Measurements from ENCODE around the gene F8A3.

- TF ChIP-seq, protein P1, sequence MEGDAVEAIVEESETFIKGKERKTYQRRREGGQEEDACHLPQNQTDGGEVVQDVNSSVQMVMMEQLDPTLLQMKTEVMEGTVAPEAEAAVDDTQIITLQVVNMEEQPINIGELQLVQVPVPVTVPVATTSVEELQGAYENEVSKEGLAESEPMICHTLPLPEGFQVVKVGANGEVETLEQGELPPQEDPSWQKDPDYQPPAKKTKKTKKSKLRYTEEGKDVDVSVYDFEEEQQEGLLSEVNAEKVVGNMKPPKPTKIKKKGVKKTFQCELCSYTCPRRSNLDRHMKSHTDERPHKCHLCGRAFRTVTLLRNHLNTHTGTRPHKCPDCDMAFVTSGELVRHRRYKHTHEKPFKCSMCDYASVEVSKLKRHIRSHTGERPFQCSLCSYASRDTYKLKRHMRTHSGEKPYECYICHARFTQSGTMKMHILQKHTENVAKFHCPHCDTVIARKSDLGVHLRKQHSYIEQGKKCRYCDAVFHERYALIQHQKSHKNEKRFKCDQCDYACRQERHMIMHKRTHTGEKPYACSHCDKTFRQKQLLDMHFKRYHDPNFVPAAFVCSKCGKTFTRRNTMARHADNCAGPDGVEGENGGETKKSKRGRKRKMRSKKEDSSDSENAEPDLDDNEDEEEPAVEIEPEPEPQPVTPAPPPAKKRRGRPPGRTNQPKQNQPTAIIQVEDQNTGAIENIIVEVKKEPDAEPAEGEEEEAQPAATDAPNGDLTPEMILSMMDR (IDR thresholded peaks at IDR 0.05; ENCODE audit: low read depth, low read length) = no peak
- no peak for TF ChIP-seq MYC (IDR thresholded peaks at IDR 0.05; ENCODE audit: low read depth, low read length)
Observed at GRCh38 chrX:155434906-155435743, 23.3 kb downstream of the F8A3 start.

All from NB4 (cell line).